Measurements from ENCODE around the gene RANBP3.
"Not testable (repeated sequence)": the region's sequence is repeated elsewhere in the genome, so short reads cannot be mapped to it uniquely, and the experiment has no call there.

The RANBP3 gene

GRCh38 chr19:6006070-6006446, 28.1 kb upstream of the RANBP3 start:
- not testable (repeated sequence) for DNase-seq

GRCh38 chr19:6005321-6006069, 27.6 kb upstream of the RANBP3 start:
- DNase-seq, result no peak

DNA sequence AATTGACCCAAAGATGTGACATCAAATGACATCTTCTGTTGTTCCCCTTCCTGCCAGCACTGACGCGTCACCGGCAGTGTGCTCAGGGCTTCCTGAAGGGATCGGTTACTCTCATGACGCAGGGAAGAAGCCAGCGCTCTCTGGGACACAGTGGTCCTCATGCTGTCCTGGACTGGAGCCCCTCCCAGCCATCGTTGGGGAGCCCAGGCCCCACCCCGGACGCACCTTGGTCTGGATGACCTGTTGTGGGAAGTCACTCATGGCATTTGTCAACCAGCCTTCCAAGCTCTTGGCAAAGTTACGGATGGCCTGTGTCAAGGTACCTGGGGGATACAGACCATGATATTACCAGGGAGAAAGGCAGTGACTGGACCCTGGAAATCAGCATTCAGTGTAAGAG, 26.0 kb upstream of the RANBP3 start:
- no peak for DNase-seq

GRCh38 chr19:6002591-6002990, 24.7 kb upstream of the RANBP3 start:
- DNase-seq, result no peak

- no peak for DNase-seq
Observed at GRCh38 chr19:6000228-6000847, 22.4 kb upstream of the RANBP3 start.

- DNase-seq, result no peak
Observed at GRCh38 chr19:5999693-6000092, 21.8 kb upstream of the RANBP3 start.

DNA sequence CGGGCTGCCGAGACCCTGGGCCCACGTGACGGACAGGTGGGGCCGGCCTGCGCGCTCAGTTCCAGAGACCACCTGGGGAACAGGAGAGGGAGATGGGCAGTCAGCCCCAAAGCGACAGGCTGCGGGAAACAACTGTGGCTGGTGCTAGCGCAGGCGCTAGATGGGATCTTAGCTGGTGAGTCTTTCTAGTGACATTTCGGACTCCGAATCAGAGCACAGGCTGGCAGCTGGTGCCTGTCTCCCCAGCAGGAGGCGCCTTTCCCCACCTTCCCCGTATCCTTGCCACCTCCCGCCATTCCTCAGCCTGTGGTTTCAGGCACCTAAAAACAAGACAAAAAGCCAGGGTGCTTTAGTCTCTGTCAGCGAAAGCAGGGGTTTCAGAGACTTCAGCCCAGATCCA, 19.4 kb upstream of the RANBP3 start:
- DNase-seq, result peak; percentile 23

DNA sequence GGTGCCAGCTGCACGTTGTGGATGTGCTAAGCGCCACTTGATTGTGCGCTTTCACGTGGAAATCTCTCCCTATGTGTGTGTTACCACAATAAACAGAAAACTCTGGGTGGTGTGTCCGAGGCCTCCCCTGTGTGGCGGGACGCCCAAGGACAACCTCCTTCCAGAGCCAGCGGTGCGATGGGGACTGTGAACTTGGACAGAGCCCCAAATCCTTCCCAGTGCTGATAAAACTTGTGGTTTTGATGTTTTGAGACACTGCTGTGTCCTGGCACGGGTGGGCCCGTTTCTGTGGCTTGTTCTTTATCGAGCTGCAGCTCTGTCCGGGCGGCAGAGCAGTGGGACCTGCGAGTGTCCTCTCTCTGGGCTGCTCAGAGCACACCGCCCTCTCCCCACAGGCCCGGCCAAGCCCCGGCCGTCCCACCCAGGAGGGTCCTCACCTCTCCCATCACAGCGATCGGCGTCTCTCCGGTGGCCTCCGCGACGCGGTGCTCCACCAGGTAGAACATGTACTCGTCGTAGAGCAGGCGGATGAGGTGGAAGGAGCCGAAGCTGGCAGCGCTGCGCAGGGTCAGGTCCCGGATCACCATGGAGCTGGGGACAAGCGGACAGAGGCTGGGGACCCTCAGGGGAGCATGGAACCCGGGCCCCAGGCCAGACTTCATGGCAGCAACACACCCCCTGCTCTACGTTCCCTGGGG, 18.8 kb upstream of the RANBP3 start:
- no peak for DNase-seq

- DNase-seq, result no peak
Observed at GRCh38 chr19:5996102-5996501, 18.2 kb upstream of the RANBP3 start.

- no peak for DNase-seq
Observed at GRCh38 chr19:5995606-5996005, 17.7 kb upstream of the RANBP3 start.

DNA sequence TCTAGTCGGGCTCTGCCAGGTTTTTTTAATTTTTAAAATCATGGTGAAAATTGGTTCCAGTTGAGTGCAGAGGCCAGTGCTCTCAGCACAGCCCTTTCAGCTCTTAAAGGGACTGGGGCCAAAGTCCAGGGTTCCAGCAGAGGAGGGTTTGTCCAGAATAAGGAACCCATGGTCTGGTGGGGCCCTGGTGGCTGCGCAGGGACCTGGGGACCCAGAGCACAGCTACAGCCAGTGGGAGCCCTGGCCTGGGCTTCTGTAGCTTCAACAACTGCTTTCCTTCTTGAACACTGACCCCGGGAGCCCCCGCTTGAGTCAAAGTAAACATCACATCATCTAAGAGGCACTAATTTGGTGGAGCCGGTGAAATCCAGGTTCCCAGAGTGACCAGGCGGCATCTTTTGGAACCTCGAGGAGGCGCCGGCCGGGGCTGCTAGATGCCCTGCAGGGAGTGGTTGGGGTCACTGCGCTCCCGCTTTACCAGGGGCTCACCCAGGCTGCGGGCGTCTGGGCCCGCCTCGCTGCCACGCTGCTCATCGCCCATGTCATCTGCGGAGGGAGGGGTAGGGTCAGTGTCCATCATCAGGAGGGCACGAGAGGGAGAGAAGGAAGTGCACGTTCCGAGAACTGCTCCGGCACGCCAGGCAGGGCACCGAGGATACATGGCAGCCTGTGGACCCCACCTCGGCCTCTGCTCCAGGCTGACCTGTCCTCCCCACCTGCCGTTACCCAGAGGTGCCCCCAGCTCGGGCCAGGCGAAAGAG, 16.6 kb upstream of the RANBP3 start:
- DNase-seq, result peak; percentile 42

DNA sequence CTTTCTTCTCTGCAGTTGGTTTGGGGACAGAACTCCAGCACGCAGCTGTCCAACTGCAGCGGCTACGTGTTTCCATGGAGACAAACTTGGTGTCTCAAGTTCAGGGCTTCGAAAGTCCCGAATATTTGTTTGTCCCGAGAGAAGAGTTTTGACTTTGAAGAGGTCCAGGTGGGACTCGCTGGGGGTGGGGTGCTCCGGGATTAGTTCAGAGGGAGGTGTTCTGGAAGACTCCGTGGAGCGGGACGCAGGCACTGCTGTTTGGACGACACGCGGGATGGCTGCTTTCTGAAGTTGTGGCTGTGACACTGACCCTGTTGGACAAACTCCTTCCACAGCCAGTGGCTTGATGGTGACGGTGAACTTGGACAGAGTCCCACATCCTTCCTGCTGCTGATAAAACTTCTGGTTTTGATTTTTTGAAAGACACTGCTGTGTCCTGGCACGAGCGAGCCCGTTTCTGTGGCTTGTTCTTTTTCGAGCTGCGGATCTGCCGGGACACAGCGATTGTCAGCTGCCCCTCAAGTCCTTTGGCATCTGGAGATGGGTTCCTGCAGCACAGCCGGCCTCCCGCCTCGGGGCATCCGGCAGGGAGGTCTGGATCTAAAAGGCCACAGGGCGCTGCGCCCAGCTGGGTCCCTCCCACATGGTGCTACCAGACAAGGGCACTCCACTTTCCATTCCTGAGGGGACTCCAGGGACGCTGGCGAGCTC, 15.9 kb upstream of the RANBP3 start:
- peak; percentile 42 for DNase-seq

- no peak for DNase-seq
Observed at GRCh38 chr19:5993201-5993600, 15.3 kb upstream of the RANBP3 start.

DNA sequence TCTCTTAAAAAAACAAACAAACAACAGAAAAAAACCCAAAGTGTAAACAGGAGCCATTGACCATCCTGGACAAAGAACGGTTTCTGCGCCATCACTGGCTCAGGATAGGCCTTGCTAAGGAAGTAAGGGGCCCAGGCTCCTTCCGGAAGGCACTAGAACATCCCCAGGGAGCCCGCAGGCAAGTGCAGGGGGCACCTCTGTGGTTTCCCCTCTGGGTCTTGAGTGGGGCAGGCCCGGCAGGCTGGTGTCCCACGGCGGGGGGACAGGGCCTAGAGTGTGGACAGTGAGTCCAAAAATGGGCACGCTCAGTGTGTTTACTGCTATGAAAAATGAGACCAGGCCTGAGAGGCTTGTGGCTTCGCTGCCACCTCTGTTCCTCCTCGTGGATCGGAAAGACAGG, 14.8 kb upstream of the RANBP3 start:
- no peak for DNase-seq

- DNase-seq, result no peak
Observed at GRCh38 chr19:5991244-5991838, 13.4 kb upstream of the RANBP3 start.

DNA sequence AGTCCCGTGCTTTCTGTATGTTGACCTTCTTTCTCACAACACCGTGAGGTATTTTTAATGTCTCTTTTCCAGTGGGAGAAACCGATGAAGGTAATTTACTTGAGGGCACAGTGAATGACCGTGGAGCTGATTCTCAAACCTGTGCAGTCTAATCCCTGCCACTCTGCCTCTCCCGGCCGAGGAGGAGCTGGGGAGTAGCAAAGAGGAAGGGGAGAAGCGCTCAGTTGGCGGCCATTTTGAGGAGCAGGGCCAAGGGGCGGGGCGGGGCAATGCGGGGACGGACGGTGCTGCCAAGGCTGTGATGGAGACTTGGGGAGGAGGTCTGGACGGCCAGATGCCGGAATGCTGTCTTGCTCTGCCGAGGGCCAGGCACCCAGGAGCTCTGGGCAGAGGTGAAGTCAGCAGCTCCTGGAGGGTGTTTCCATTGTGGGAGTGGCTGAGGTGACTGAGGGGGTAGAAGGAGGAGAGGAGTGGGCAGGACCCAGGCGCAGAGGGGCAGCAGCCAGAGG, 12.4 kb upstream of the RANBP3 start:
- DNase-seq, result no peak

DNA sequence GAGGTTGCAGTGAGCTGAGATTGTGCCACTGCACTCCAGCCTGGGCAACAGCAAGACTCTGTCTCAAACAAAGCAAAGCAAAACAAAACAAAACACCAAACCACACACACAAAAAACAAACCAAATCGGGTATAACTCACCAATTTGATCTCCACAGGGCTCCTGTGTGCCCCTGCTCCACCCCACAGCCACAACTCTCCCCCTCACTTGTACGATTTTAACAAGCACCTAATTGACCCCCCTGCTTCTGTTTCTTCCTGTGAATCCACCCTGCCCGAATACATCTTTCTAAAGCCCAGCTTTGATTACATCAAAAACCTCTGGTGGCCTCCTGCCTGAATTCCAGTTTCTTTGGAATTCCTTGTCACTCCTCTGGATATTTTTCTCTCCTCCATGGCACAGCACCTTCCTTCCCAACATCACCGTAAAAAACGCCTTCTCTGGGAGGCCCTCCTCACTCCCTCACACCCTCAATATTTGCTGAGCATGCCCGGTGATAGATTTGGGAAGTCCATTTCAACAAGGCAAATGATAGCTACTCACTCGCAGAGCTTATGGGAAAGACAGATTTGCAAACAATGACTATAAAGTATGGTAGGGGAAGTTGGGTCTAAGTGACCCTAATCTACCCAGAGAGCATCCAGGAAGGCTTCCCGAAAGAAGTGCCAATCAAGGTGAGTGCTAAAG, 11.6 kb upstream of the RANBP3 start:
- no peak for DNase-seq

- peak; percentile 26 for DNase-seq
Observed at GRCh38 chr19:5988517-5989387, 10.8 kb upstream of the RANBP3 start.

GRCh38 chr19:5987077-5987818, 9.3 kb upstream of the RANBP3 start:
- peak; percentile 90 for DNase-seq

- DNase-seq, result not testable (repeated sequence)
Observed at GRCh38 chr19:5985837-5986236, 7.9 kb upstream of the RANBP3 start.

Measured in DMS53 (cell line).